Spinal cord (tissue), 10 donors: ENCODE data around the gene PACRG. TPM values are rescaled to one million over a fixed set of nuclear protein-coding genes. Genes with fewer than 3 reads are reported as not detected.

Source experiments
- DNase-seq, 6 donors: peaks; one replicate each; pipeline versions ENCODE4 v3.0.0 to v3.0.0-alpha.2; 2013 to 2015; ENCODE audit warnings: low spot score in 6 of 6, low read depth in 4 of 6
- H3K27ac ChIP-seq: one replicate; pipeline ENCODE4 v1.5.1; 2013; ENCODE audit warnings: low read depth, low read length, control low read depth
- H3K27me3 ChIP-seq: one replicate; pipeline ENCODE4 v1.6.1; 2013; ENCODE audit warnings: low read length; ENCODE audit not compliant: control insufficient read depth, insufficient read depth
- H3K36me3 ChIP-seq: one replicate; pipeline ENCODE4 v1.6.1; 2013; ENCODE audit warnings: low read length; ENCODE audit not compliant: control insufficient read depth, insufficient read depth
- H3K4me1 ChIP-seq: one replicate; pipeline ENCODE4 v1.6.1; 2013; ENCODE audit warnings: low read length; ENCODE audit not compliant: control insufficient read depth, insufficient read depth
- H3K4me3 ChIP-seq: one replicate; pipeline ENCODE4 v1.5.1; 2013; ENCODE audit warnings: low read depth, low read length, control low read depth
- H3K9me3 ChIP-seq: one replicate; pipeline ENCODE4 v1.6.1; 2013; ENCODE audit warnings: low read length; ENCODE audit not compliant: control insufficient read depth, insufficient read depth
- WGBS: methylation state at CpG from one replicate; pipeline ENCODE4 v1.1.5; 2013; ENCODE audit warnings: missing lambda C conversion rate; ENCODE audit not compliant: insufficient coverage; 5-methylcytosine and 5-hydroxymethylcytosine counted together
- polyA plus RNA-seq, 2 donors: library from polyadenylated mRNA; unstranded; fragments of 120-200 nt; gene quantifications; one replicate each; pipeline ENCODE4 v1.2.1, GENCODE V29; 2013; ENCODE audit not compliant: insufficient read length in 2 of 2
- small RNA-seq: library from RNA; depleted of rRNA; stranded (forward); fragments of <200 nt; gene quantifications from one replicate; pipeline ENCODE3, GENCODE V24; 2014; ENCODE audit warnings: low replicate concordance
- total RNA-seq, 2 donors: library from RNA; depleted of rRNA in 1 of 2; stranded (reverse); fragments of 120-200 nt in 1 of 2; fragments of >200 nt in 1 of 2; gene quantifications; one replicate each; pipeline versions ENCODE4 v1.2.3 to v1.2.4, GENCODE V29; 2013 to 2014
- donor health status: healthy.

PACRG gene
- total and polyA plus RNA-seq, 4 donors = 9.5 to 21.2 (median 17.8) TPM

GRCh38 chr6:163352966-163353365, 625.2 kb downstream of the PACRG start:
- Histone ChIP-seq H3K36me3 (no peaks in the 10 kb centered on the region), H3K9me3 (no peaks in the 10 kb centered on the region), H3K27me3 (no peaks in the 10 kb centered on the region), H3K4me3 (no peak overlapping the region), H3K4me1 (peaks cover 43% of the 10 kb centered on the region), H3K27ac (peak overlapping the region; percentile 54)
- whole genome bisulfite sequencing = 78% methylated on average over 7 of the region's 7 CpGs
- DNase-seq = no peak

GRCh38 chr6:163354085-163354484, 626.3 kb downstream of the PACRG start:
- Histone ChIP-seq H3K9me3 (no peaks in the 10 kb centered on the region), H3K4me1 (peaks cover 43% of the 10 kb centered on the region), H3K27me3 (no peaks in the 10 kb centered on the region), H3K27ac (peak overlapping the region; percentile 79), H3K4me3 (no peak overlapping the region), H3K36me3 (no peaks in the 10 kb centered on the region)
- no peak for DNase-seq
- 88% methylated on average over 5 of the region's 8 CpGs for WGBS

- no peak overlapping the region for H3K4me3 ChIP-seq
- no peaks in the 10 kb centered on the region for H3K27me3 ChIP-seq
- H3K4me1 ChIP-seq = peaks cover 35% of the 10 kb centered on the region
- peak overlapping the region; percentile 79 for H3K27ac ChIP-seq
- no peaks in the 10 kb centered on the region for H3K36me3 ChIP-seq
- WGBS = 81% methylated on average over 6 of the region's 13 CpGs
- DNase-seq = peak in 2 of 6 donors; percentile 37 to 64
- no peaks in the 10 kb centered on the region for H3K9me3 ChIP-seq
Observed at GRCh38 chr6:163354761-163355425, 627.1 kb downstream of the PACRG start.

GRCh38 chr6:163355426-163355991, 627.7 kb downstream of the PACRG start:
- peak overlapping the region; percentile 79 for H3K27ac ChIP-seq
- peaks cover 30% of the 10 kb centered on the region for H3K4me1 ChIP-seq
- 40% methylated on average over 2 of the region's 9 CpGs for WGBS
- H3K27me3 ChIP-seq = no peaks in the 10 kb centered on the region
- no peak overlapping the region for H3K4me3 ChIP-seq
- no peaks in the 10 kb centered on the region for H3K9me3 ChIP-seq
- no peaks in the 10 kb centered on the region for H3K36me3 ChIP-seq
- peak in 2 of 6 donors; percentile 46 to 51 for DNase-seq

GRCh38 chr6:163356324-163356723, 628.5 kb downstream of the PACRG start:
- WGBS = 31% methylated on average over 2 of the region's 13 CpGs
- H3K4me1 ChIP-seq = peaks cover 26% of the 10 kb centered on the region
- H3K9me3 ChIP-seq = no peaks in the 10 kb centered on the region
- no peak overlapping the region for H3K4me3 ChIP-seq
- no peaks in the 10 kb centered on the region for H3K36me3 ChIP-seq
- no peaks in the 10 kb centered on the region for H3K27me3 ChIP-seq
- peak overlapping the region; percentile 79 for H3K27ac ChIP-seq
- DNase-seq = no peak

- no peaks in the 10 kb centered on the region for H3K36me3 ChIP-seq
- H3K4me3 ChIP-seq = no peak overlapping the region
- H3K27ac ChIP-seq = no peak overlapping the region
- whole genome bisulfite sequencing = 95% methylated on average over 6 of the region's 6 CpGs
- H3K9me3 ChIP-seq = no peaks in the 10 kb centered on the region
- peaks cover 26% of the 10 kb centered on the region for H3K4me1 ChIP-seq
- DNase-seq = no peak
- H3K27me3 ChIP-seq = no peaks in the 10 kb centered on the region
Observed at GRCh38 chr6:163356743-163357142, 629.0 kb downstream of the PACRG start.

- Histone ChIP-seq H3K9me3 (no peaks in the 10 kb centered on the region), H3K4me3 (no peak overlapping the region), H3K27me3 (no peaks in the 10 kb centered on the region), H3K27ac (no peak overlapping the region), H3K4me1 (peaks cover 9% of the 10 kb centered on the region), H3K36me3 (no peaks in the 10 kb centered on the region)
- WGBS = 96% methylated on average over 13 of the region's 13 CpGs
- no peak for DNase-seq
Observed at GRCh38 chr6:163364641-163365040, 636.9 kb downstream of the PACRG start.

Small RNA genes within 50 kb of the gene (small RNA-seq; reads per million reads assigned to genes)
- gene AL031121.1 = not detected
- not detected for gene AL590286.1

Other genes with a start within 250 kb of the PACRG start
- 1 to 10 TPM; 7.9 to 9.5 TPM for gene PRKN, start 208 bp upstream of the PACRG start, total RNA-seq
- gene PRKN, start 208 bp upstream of the PACRG start, polyA plus RNA-seq = 1 to 10 TPM; 7.4 to 8.9 TPM